HEK293 (cell line): ENCODE data around the gene AIRE.
A peak's percentile ranks its signal among the peaks of the same experiment; 100 is the strongest.

Experiments
- CTCF ChIA-PET: fragments of 350-600 bp; formaldehyde crosslinking; extraction: SDS; loops from one replicate; lab custom pipeline; 2021; ENCODE audit warnings: antibody characterized with exemption; lab: Yijun Ruan, JAX
- POLR2A ChIA-PET: fragments of 300-600 bp; formaldehyde crosslinking; extraction: SDS; loops from one replicate; lab custom pipeline; 2020; ENCODE audit warnings: antibody characterized with exemption, inconsistent platforms; lab: Yijun Ruan, JAX
- H3K27ac ChIP-seq: fragments of 200-500 bp; sonication (Bioruptor generic); 2 replicates; pipeline ENCODE4 v1.5.1; 2014; ENCODE audit warnings: low read depth, low read length, control low read depth, inconsistent platforms; ENCODE audit errors: extremely low read depth
- H3K36me3 ChIP-seq, 2 experiments: fragments of 200-500 bp in 1 of 2; sonication (Bioruptor generic) in 1 of 2; 1 replicate in 1 of 2; 2 replicates in 1 of 2; pipeline ENCODE4 v1.5.1; 2014 to 2017; ENCODE audit warnings: inconsistent platforms in 2 of 2, low read length in 2 of 2; ENCODE audit not compliant: control insufficient read depth in 2 of 2, insufficient read depth in 1 of 2
- H3K4me1 ChIP-seq: fragments of 200-500 bp; sonication (Bioruptor generic); 2 replicates; pipeline ENCODE4 v1.5.1; 2014; ENCODE audit warnings: mild to moderate bottlenecking, low read length, inconsistent platforms; ENCODE audit not compliant: control insufficient read depth, insufficient read depth
- H3K4me3 ChIP-seq: 2 replicates; pipeline ENCODE4 v1.5.1; 2011; ENCODE audit warnings: low read depth, mild to moderate bottlenecking, control low read depth, low read length, moderate library complexity
- H3K9me3 ChIP-seq: fragments of 200-500 bp; sonication (Bioruptor generic); 2 replicates; pipeline ENCODE4 v1.5.1; 2014; ENCODE audit warnings: low read depth, low read length, inconsistent platforms; ENCODE audit not compliant: control insufficient read depth, insufficient read depth
- FEZF1 ChIP-seq: fragments of 450-650 bp; formaldehyde crosslinking; IDR thresholded peaks from 2 replicates; pipeline ENCODE4 v1.5.1; 2016; ENCODE audit warnings: missing biosample characterization, missing genetic modification characterization
- GLIS2 ChIP-seq: fragments of 450-650 bp; formaldehyde crosslinking; IDR thresholded peaks from 2 replicates; pipeline ENCODE4 v1.5.1; 2016; ENCODE audit warnings: missing biosample characterization, missing genetic modification characterization
- YY1 ChIP-seq: fragments of 450-650 bp; formaldehyde crosslinking; IDR thresholded peaks from 2 replicates; pipeline ENCODE4 v1.5.1; 2018; ENCODE audit warnings: missing biosample characterization, missing genetic modification characterization
- ZBTB7A ChIP-seq: fragments of 450-650 bp; formaldehyde crosslinking; IDR thresholded peaks from 2 replicates; pipeline ENCODE4 v1.5.1; 2016; ENCODE audit warnings: low read depth, missing biosample characterization, missing genetic modification characterization
- ZFP41 ChIP-seq: fragments of 450-650 bp; formaldehyde crosslinking; IDR thresholded peaks from 2 replicates; pipeline ENCODE4 v1.5.1; 2016; ENCODE audit warnings: missing biosample characterization, missing genetic modification characterization, borderline replicate concordance
- ZNF138 ChIP-seq: fragments of 450-650 bp; formaldehyde crosslinking; IDR thresholded peaks from 2 replicates; pipeline ENCODE4 v1.5.1; 2016; ENCODE audit warnings: missing biosample characterization, missing genetic modification characterization, borderline replicate concordance
- ZNF146 ChIP-seq: fragments of 450-650 bp; formaldehyde crosslinking; IDR thresholded peaks from 2 replicates; pipeline ENCODE4 v1.5.1; 2016; ENCODE audit warnings: missing biosample characterization, missing genetic modification characterization
- ZNF302 ChIP-seq: fragments of 450-650 bp; formaldehyde crosslinking; IDR thresholded peaks from 2 replicates; pipeline ENCODE4 v1.5.1; 2016; ENCODE audit warnings: missing biosample characterization, missing genetic modification characterization, low read depth
- ZNF324 ChIP-seq: fragments of 450-650 bp; formaldehyde crosslinking; IDR thresholded peaks from 2 replicates; pipeline ENCODE4 v1.5.1; 2016; ENCODE audit warnings: missing biosample characterization, missing genetic modification characterization
- ZNF549 ChIP-seq: fragments of 450-650 bp; IDR thresholded peaks from 2 replicates; pipeline ENCODE4 v1.5.1; 2018; ENCODE audit warnings: missing biosample characterization, missing genetic modification characterization, mild to moderate bottlenecking, inconsistent platforms, moderate library complexity
- ZNF626 ChIP-seq: fragments of 450-650 bp; sonication (Bioruptor Pico); formaldehyde crosslinking; IDR thresholded peaks from 2 replicates; pipeline ENCODE4 v1.5.1; 2018; ENCODE audit warnings: missing biosample characterization, missing genetic modification characterization, inconsistent platforms
- ZNF629 ChIP-seq: fragments of 450-650 bp; formaldehyde crosslinking; IDR thresholded peaks from 2 replicates; pipeline ENCODE4 v1.5.1; 2017; ENCODE audit warnings: missing biosample characterization, missing genetic modification characterization
- ZNF677 ChIP-seq: fragments of 450-650 bp; IDR thresholded peaks from 2 replicates; pipeline ENCODE4 v1.5.0; 2018; ENCODE audit warnings: missing biosample characterization, mild to moderate bottlenecking, missing genetic modification characterization, moderate library complexity
- ZNF792 ChIP-seq: fragments of 450-650 bp; formaldehyde crosslinking; IDR thresholded peaks from 2 replicates; pipeline ENCODE4 v1.5.1; 2016; ENCODE audit warnings: missing biosample characterization, missing genetic modification characterization
- TF ChIP-seq, protein P1 (sequence below): fragments of 450-650 bp; formaldehyde crosslinking; IDR thresholded peaks from 2 replicates; pipeline ENCODE4 v1.5.0; 2017; ENCODE audit warnings: missing biosample characterization, missing genetic modification characterization, borderline replicate concordance
- TF ChIP-seq, protein P2 (sequence below): fragments of 450-650 bp; formaldehyde crosslinking; IDR thresholded peaks from 2 replicates; pipeline ENCODE4 v1.5.1; 2016; ENCODE audit warnings: missing biosample characterization, missing genetic modification characterization
- TF ChIP-seq, protein P3 (sequence below): fragments of 450-650 bp; IDR thresholded peaks from 2 replicates; pipeline ENCODE4 v1.5.1; 2018; ENCODE audit warnings: missing biosample characterization, mild to moderate bottlenecking, missing genetic modification characterization
- TF ChIP-seq, protein P4 (sequence below): fragments of 450-650 bp; formaldehyde crosslinking; IDR thresholded peaks from 2 replicates; pipeline ENCODE4 v1.5.1; 2017; ENCODE audit warnings: missing biosample characterization, missing genetic modification characterization
- TF ChIP-seq, protein P5 (sequence below): fragments of 450-650 bp; formaldehyde crosslinking; IDR thresholded peaks from 2 replicates; pipeline ENCODE4 v1.5.1; 2016; ENCODE audit warnings: missing biosample characterization, missing genetic modification characterization
- TF ChIP-seq, protein P6 (sequence below): fragments of 450-650 bp; formaldehyde crosslinking; IDR thresholded peaks from 2 replicates; pipeline ENCODE4 v1.5.1; 2016; ENCODE audit warnings: missing biosample characterization, missing genetic modification characterization

The AIRE gene

DNA sequence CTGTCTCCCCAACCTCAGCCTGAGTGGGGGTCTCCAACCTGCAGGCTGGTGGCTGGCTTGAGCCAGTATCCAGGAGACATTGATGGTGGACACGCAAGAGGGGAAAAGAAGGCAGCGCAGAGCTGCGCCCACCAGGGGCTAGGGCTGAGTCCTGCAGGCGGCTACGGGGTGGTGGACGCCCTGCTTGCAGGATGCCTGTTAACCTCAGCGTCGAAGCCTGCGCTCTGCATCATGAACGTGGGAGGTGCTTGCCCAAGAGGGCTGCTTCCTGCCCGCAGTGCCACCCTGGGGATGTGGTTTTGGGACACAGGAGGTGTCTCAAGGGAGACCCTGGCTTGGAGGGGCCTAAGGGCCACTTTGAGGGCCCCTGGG lies 41.9 kb downstream of the AIRE start:
- POLR2A ChIA-PET: no interaction called here
- no peak for TF ChIP-seq ZNF629
- no peak for TF ChIP-seq ZNF138 (tag by site-specific recombination)
- no peak for TF ChIP-seq ZNF677 (tag by site-specific recombination)
- TF ChIP-seq GLIS2 (tag by site-specific recombination): 0 out of 2 replicates have a peak, but pooled peaks have one; percentile 4
- no peak for TF ChIP-seq ZNF549 (tag by site-specific recombination)
- TF ChIP-seq, all 188 proteins: peak for 1
- Histone ChIP-seq H3K4me1 (no peaks in the 10 kb centered on the region), H3K27ac (no peak overlapping the region), H3K4me3 (no peak overlapping the region), H3K9me3 (no peaks in the 10 kb centered on the region), H3K36me3 (peaks cover 0 to 50% of the 10 kb centered on the region in 2 experiments; a peak in 1 of 3 replicates)
- CTCF ChIA-PET: no interaction called here

DNA sequence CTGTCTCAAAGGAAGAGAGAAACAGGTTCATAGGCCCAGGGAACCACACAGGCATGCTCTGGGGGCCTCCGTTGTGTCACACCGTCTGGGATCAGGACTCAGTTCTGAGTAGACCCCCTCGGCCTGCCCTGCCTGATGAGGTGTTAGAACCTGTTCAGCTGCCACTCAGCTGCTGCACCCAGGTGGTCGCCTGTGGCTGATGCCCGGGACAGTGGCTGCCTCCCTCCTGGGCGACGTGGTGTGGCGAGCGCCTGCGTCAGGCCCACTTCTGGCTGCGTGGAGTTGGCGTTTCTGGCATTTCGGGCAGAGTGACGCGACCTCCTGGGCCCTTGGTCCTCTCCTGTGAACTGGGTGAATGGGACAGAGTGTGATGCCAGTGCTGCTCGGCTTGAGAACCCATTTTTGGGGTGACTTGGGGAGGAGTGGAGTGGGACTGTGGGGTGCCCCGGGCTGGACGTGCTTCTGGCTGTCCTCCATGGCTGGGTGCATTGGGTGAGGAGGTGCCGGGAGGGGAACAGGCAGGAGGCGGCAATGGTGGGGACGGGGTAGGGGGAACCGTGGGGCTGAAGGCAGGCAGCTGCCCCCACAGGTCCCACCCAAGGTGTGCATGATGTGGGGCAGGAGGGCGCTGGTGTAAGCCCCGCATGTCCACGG lies 42.7 kb downstream of the AIRE start:
- H3K9me3 ChIP-seq: no peaks in the 10 kb centered on the region
- no peak overlapping the region for H3K27ac ChIP-seq
- H3K36me3 ChIP-seq: peaks cover 0 to 43% of the 10 kb centered on the region in 2 experiments; a peak in 1 of 3 replicates
- H3K4me3 ChIP-seq: no peak overlapping the region
- ChIA-PET CTCF (interaction anchor here (0.7 kb wide), 1 partner anchor 9 kb away, joined by 4 read pairs; no protein-coding TSS in a partner anchor), POLR2A (interaction anchor here (0.8 to 1.5 kb wide), 3 partner anchors 8 to 28 kb away, joined by 3 to 4 read pairs (median 4); partner anchors contain the start of gene PFKL)
- TF ChIP-seq ZBTB7A (tag by site-specific recombination) (no peak), ZNF626 (tag by site-specific recombination) (no peak), ZNF302 (no peak), YY1 (tag by site-specific recombination) (no peak), FEZF1 (no peak), ZNF146 (tag by site-specific recombination) (no peak), ZNF324 (tag by site-specific recombination) (no peak), ZNF792 (tag by site-specific recombination) (no peak), ZFP41 (tag by site-specific recombination) (no peak)
- TF ChIP-seq, protein P1, sequence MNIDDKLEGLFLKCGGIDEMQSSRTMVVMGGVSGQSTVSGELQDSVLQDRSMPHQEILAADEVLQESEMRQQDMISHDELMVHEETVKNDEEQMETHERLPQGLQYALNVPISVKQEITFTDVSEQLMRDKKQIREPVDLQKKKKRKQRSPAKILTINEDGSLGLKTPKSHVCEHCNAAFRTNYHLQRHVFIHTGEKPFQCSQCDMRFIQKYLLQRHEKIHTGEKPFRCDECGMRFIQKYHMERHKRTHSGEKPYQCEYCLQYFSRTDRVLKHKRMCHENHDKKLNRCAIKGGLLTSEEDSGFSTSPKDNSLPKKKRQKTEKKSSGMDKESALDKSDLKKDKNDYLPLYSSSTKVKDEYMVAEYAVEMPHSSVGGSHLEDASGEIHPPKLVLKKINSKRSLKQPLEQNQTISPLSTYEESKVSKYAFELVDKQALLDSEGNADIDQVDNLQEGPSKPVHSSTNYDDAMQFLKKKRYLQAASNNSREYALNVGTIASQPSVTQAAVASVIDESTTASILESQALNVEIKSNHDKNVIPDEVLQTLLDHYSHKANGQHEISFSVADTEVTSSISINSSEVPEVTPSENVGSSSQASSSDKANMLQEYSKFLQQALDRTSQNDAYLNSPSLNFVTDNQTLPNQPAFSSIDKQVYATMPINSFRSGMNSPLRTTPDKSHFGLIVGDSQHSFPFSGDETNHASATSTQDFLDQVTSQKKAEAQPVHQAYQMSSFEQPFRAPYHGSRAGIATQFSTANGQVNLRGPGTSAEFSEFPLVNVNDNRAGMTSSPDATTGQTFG (tag by site-specific recombination): no peak
- TF ChIP-seq, protein P2, sequence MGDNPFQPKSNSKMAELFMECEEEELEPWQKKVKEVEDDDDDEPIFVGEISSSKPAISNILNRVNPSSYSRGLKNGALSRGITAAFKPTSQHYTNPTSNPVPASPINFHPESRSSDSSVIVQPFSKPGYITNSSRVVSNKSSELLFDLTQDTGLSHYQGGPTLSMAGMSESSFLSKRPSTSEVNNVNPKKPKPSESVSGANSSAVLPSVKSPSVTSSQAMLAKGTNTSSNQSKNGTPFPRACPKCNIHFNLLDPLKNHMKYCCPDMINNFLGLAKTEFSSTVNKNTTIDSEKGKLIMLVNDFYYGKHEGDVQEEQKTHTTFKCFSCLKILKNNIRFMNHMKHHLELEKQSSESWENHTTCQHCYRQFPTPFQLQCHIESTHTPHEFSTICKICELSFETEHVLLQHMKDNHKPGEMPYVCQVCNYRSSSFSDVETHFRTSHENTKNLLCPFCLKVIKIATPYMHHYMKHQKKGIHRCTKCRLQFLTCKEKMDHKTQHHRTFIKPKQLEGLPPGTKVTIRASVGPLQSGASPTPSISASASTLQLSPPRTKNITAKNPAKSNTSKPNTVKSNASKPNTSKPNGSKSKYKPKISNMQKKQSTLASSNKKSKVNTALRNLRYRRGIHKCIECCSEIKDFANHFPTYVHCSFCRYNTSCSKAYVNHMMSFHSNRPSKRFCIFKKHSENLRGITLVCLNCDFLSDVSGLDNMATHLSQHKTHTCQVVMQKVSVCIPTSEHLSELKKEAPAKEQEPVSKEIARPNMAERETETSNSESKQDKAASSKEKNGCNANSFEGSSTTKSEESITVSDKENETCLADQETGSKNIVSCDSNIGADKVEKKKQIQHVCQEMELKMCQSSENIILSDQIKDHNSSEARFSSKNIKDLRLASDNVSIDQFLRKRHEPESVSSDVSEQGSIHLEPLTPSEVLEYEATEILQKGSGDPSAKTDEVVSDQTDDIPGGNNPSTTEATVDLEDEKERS (tag by site-specific recombination): no peak
- TF ChIP-seq, protein P3, sequence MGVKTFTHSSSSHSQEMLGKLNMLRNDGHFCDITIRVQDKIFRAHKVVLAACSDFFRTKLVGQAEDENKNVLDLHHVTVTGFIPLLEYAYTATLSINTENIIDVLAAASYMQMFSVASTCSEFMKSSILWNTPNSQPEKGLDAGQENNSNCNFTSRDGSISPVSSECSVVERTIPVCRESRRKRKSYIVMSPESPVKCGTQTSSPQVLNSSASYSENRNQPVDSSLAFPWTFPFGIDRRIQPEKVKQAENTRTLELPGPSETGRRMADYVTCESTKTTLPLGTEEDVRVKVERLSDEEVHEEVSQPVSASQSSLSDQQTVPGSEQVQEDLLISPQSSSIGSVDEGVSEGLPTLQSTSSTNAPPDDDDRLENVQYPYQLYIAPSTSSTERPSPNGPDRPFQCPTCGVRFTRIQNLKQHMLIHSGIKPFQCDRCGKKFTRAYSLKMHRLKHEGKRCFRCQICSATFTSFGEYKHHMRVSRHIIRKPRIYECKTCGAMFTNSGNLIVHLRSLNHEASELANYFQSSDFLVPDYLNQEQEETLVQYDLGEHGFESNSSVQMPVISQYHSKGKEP (tag by site-specific recombination): no peak
- TF ChIP-seq, protein P4, sequence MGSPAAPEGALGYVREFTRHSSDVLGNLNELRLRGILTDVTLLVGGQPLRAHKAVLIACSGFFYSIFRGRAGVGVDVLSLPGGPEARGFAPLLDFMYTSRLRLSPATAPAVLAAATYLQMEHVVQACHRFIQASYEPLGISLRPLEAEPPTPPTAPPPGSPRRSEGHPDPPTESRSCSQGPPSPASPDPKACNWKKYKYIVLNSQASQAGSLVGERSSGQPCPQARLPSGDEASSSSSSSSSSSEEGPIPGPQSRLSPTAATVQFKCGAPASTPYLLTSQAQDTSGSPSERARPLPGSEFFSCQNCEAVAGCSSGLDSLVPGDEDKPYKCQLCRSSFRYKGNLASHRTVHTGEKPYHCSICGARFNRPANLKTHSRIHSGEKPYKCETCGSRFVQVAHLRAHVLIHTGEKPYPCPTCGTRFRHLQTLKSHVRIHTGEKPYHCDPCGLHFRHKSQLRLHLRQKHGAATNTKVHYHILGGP (tag by site-specific recombination): no peak
- TF ChIP-seq, protein P5, sequence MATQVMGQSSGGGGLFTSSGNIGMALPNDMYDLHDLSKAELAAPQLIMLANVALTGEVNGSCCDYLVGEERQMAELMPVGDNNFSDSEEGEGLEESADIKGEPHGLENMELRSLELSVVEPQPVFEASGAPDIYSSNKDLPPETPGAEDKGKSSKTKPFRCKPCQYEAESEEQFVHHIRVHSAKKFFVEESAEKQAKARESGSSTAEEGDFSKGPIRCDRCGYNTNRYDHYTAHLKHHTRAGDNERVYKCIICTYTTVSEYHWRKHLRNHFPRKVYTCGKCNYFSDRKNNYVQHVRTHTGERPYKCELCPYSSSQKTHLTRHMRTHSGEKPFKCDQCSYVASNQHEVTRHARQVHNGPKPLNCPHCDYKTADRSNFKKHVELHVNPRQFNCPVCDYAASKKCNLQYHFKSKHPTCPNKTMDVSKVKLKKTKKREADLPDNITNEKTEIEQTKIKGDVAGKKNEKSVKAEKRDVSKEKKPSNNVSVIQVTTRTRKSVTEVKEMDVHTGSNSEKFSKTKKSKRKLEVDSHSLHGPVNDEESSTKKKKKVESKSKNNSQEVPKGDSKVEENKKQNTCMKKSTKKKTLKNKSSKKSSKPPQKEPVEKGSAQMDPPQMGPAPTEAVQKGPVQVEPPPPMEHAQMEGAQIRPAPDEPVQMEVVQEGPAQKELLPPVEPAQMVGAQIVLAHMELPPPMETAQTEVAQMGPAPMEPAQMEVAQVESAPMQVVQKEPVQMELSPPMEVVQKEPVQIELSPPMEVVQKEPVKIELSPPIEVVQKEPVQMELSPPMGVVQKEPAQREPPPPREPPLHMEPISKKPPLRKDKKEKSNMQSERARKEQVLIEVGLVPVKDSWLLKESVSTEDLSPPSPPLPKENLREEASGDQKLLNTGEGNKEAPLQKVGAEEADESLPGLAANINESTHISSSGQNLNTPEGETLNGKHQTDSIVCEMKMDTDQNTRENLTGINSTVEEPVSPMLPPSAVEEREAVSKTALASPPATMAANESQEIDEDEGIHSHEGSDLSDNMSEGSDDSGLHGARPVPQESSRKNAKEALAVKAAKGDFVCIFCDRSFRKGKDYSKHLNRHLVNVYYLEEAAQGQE: no peak
- TF ChIP-seq, protein P6, sequence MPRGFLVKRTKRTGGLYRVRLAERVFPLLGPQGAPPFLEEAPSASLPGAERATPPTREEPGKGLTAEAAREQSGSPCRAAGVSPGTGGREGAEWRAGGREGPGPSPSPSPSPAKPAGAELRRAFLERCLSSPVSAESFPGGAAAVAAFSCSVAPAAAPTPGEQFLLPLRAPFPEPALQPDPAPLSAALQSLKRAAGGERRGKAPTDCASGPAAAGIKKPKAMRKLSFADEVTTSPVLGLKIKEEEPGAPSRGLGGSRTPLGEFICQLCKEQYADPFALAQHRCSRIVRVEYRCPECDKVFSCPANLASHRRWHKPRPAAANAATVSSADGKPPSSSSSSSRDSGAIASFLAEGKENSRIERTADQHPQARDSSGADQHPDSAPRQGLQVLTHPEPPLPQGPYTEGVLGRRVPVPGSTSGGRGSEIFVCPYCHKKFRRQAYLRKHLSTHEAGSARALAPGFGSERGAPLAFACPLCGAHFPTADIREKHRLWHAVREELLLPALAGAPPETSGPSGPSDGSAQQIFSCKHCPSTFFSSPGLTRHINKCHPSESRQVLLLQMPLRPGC (tag by site-specific recombination): no peak
- H3K4me1 ChIP-seq: no peaks in the 10 kb centered on the region
